IPS DF 4.7 (cell line): ENCODE measurements around the gene SPHK2.
"Not testable (repeated sequence)": the region's sequence is repeated elsewhere in the genome, so short reads cannot be mapped to it uniquely, and the experiment has no call there.

ENCODE experiments used
- DNase-seq: peaks from one replicate; pipeline ENCODE4 v3.0.0-alpha.2; 2013; ENCODE audit warnings: low spot score; ENCODE audit errors: extremely low read depth

SPHK2 gene

DNA sequence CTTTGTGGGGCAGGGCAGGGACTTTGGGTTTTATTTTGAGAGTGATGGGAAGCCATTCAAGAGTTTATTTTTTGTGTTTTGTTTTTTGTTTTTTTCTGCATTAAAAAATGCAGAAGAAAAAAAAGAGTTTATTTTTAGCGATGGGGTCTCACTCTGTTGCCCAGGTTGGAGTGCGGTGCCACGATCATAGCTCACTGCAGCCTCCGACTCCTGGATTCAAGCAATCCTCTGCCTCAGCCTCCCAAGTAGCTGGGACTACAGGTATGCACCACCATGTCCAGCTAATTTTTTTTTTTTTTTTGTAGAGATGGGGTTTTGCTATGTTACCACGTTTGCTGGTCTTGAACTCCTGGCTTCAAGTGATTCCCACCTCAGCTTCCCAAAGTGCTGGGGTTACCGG lies 39.2 kb downstream of the SPHK2 start:
- no peak for DNase-seq

DNA sequence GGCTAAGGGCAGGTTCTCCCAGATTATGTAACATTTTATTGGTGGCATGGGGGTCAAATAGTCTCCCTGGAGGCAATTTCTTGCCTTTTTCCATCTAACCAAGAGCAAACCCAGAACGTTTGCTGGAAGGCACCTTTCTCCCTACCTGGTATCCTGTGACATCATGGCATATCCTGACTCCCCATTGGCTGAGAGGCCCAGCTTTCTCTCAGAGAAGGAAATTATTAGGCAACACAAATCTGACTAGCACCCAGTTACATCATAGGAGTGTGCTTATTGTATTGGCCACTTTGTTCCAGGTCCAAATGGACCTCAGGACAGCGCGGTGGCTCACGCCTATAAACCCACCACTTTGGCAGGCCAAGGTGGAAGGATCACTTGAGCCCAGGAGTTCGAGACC lies 40.5 kb downstream of the SPHK2 start:
- DNase-seq, result no peak

DNA sequence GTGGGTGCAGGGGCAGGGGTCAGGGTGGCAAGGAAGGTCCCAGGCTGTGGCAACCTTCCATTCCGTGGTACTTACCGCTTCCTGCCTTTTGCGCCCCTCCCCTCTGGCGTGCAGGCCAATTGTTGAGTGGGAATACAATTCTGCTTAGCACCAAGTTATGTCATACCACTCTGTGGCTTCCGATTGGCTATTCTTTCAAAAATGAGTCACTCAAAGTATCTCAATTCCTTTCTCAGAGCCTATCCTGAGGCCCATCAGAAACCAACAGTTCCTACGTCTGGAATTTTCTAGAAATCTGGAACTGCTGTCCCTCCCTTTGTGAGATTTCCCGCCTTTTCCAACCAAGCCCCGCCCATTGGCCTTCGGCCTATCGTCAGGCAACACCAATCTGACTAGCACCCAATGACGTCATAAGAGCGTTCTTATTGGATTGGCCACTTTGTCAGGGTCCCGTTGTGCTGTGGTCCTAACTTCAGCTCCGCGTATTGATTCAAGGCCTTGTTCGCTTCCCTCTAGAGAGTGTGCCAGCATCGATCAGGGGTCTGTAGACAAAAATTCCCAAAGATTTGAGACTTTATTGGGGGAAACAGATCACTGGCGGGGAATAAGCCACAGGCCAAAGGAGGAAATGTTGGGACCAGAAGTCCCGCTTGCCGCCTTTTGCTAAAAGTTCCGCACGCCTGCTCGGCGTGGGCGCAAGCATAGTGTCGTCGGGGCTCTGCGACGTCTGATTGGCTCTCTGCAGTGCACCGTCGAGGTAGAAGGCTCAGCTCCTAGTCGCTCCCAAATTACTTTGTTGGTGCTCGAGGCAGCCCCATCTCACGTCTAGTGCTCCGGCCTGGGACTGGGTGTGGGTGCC lies 41.8 kb downstream of the SPHK2 start:
- no peak for DNase-seq

DNA sequence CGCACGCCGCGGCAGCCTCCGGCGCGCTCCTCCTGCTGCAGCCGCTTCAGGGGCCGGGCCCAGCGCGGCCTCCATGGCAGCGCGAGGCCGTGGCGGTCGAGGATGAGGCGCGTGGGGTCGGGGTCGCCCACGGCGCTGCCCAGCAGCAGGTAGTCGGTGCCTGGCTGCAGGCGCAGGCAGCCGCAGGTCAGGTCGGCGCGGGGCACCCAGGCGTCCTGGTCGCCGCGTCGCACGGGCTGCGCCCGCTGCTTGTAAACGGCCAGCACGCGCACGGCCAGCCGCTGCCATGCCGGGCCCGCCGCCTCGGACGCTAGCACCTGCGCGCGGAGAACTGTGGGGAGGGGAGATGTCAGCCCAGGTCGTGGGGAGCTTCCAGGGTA lies 42.4 kb downstream of the SPHK2 start:
- no peak for DNase-seq

DNA sequence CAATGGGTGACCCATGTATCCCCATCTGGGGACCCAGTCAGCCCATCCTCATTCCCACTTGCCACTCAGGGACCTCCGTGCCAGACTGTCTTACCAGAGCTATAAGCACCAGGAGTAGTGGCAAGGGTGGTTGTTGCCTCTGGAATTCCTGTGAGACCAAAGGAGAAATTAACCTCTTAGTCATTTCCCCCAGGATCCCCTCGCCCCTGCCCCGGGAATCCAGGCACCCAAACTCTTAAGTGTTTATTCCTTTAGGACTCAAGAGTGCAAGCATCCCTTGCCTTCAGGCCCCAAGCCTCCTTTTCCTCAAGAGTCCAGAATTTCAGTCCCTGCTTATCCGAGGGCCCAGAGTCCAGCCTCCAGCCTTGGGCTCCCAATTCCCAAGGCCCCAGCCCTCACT lies 44.4 kb downstream of the SPHK2 start:
- no peak for DNase-seq

DNA sequence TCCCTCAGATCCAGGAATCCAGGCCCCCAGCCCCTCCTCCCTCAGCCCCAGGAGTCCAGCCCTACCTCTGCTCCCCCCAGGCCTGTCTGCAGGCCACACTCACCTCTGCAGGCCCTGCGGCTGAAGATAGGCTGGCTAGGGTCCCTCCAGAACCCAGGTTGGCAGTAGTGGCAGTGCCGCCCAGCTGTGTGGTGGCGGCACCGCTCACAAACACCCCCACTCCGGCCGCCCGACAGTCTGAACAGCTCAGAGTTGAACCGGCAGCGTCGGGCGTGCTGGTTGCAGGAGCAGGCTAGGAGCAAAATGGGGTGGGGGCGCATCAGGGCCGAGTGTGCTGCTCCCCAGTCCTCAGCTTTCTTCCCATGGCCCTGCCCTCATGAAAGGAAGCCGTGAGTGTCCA lies 45.2 kb downstream of the SPHK2 start:
- DNase-seq, result no peak

DNA sequence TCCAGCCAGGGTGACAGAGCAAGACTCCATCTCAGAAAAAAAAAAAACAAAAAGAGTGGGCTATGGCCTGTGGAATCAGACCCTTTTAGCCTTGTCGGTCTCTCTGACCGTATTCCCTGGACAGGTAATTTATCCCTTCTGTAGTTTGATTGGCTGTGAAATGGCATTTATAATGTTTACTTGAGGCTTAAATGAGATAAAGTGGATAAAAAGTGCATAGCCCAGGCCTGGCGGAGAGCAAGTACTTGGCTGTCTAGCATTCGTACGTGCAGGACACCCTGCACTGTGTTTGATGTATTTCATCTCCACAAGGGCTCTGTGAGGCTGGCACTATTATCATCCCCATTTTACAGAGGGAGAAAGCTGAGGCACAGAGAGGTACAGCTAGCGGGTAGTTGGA lies 46.5 kb downstream of the SPHK2 start:
- DNase-seq, result no peak

DNA sequence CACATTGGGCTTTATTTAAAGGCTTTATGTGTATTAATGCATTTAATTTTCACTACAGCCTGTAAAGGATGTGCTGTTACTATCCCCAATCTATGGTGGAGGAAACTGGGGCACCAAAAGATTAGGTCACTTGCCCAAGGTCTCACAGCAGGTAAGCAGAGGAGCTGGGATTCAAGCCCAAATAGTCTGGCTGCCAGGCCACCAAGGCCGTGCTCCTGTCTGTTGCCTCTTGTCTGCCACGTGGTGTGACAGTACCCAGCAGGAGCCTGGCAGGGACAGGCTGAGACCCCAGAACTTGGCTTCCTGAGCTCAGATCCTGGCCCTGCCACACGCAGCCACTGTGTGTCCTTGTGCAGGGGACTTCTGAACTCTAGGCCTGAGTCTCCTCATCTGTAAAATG lies 49.0 kb downstream of the SPHK2 start:
- DNase-seq, result no peak

DNA sequence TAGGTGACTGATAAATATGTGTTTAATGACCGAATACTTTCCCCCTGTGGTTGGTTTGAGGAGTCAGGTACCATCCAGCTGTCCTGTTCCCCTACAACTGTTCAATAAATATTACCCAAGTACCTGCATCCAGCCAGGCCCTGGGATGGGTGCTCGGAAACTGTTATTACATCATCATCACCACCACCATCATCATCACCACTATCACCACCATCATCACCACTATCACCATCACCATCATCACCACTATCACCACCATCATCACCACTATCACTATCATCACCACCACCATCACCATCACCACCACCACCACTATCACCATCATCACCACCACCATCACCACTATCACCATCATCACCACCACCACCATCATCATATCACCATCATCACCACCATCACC lies 49.5 kb downstream of the SPHK2 start:
- DNase-seq, result no peak

DNA sequence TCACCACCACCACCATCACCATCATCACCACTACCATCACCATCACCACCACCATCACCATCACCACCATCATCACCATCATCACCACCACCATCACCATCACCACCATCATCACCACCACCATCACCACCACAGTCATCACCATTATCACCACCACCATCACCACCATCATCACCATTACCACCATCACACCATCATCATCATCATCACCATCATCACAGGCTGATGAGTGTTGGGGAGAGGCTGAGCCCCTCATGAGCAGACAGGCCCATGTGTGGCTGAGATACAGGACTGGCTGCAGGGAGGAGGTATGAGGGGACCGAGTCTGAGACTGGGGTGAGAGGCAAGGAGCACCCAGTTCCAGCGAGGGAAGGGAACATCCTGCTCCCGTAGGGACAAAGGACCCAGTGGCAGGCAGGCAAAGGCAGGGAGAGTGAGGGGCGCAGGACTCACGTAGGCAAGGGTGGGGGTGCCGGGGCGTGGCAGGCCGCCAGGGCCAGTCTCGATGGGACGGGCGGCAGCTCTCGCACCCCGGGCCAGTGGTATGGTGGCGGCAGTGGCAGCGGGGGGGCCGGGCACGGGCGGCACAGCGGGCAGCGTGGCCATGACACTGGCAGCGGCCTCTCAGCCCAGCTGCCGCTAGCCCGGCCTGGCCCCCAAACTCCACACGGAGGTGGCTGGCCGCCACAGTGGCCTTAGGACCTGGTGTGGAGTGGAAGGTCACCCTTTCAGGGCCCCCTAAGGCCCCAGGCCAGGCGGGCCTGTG lies 50.8 kb downstream of the SPHK2 start:
- DNase-seq, result no peak

DNA sequence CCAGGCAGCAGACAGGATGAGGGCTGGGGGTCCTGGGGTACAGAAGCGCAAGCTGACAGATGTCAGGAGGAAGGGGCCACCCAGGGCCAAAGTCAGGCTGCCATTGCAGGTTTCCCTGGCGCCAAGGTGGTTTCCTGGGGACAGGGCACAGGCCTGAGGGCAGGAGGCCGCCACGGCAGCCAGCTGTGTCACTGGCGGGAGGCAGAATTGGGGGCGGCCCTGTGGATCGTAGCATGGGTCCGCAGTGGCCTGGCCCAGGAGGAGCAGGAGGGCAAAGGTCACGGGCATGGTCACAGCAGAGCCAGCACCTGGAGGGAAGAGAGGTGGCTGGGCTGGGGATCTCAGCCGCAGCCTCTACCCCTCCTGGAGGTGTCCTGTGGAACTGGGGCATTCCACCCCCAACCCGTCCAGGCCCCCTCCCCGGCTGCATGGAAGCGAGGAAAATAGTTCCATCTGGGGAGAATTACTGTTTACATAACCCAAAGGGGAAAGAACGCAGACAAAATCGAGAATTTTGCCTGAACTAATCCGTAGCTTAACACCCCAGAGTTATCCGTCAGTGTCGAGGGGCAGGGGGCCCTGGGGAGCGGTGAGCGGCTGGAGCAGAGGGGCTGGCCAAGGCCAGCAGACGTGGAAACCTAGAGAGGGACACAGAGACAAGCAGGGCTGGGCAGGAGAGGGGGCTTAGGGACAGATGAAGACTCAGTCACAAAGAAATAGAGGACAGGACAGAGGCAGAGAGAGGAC lies 51.6 kb downstream of the SPHK2 start:
- DNase-seq, result no peak

DNA sequence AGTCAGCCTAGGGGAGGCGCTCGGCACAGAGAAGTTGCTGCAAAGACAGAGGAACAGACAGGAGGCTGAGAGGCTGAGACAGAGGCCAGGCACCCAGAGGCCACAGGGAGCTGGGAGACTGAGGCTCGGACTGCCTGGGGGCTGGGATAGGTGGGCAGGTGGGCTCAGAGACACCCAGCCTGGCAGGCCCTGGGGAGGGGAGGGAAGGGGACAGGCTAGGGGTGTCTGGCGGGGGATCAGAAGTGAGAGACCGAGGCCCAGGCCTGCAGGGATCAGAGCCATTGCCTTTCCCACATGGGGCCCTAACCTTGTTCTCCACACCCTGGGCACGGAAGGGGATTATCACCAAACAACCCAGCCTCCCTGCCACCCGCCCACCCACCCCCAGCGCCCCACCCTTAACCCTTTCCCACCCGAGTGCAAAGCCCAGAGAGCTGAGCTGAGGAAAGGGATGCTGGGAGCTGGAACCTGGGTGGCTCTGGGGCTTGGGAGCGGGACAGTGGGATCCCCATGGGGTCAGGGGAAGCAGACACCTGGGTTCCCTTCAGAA lies 52.2 kb downstream of the SPHK2 start:
- no peak for DNase-seq

DNA sequence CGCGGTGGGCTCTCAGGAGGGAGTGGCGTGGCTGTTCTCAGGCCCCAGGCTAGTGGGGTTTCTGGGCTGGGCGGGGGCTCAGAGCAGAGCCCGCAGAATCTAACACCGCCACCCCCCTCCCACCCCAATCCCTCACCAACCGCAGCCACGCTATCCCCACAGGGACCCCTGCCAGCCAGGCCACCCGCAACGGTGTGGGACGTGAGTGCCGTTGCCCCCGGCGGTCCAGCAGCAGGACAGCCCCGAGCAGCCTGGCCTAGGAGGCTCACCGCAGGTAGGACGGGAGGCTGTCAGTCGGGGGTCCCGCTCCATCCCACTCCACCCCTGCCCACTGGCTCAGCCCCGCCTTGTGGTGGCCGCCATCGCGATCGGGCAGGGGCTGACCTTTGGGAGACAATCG lies 53.7 kb downstream of the SPHK2 start, which contains the start of gene NTN5:
Gene NTN5 (minus strand): TSS at position 24 of the 400 bp plus-strand sequence. CDS start 2,031 bp downstream, outside the sequence.
- DNase-seq, result no peak

DNA sequence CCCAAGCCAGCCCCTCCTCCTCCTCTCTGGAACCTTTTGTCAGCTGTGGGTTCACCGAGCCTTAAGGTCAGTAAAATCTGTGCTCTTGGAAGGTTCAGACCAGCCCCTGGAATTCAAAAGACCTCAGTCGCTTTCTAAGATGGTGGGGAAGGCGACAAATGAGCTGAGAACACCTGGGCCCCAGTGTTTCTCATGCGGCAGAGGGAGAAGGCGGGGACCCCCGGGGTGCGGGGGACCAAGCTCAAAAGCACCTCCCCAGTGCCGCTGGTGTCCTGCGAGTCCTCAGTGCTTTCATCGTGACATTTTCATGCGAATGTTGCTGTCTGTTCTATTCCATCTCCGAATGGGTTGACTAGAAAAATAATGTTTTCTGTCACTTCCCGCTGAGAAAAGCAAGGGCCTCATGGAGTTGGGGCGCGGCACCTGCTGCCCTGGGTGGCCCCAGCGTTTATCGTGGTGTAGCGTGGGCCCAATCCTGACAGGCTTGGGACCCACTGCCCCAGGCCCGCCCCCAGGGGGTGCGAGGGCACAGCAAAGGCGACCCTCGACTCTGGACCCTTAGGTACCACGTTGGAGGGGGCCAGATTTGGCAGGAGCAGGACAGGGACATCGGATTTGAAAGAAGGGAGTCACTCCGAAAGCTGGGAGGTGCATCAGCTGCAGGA lies 54.3 kb downstream of the SPHK2 start:
- no peak for DNase-seq

DNA sequence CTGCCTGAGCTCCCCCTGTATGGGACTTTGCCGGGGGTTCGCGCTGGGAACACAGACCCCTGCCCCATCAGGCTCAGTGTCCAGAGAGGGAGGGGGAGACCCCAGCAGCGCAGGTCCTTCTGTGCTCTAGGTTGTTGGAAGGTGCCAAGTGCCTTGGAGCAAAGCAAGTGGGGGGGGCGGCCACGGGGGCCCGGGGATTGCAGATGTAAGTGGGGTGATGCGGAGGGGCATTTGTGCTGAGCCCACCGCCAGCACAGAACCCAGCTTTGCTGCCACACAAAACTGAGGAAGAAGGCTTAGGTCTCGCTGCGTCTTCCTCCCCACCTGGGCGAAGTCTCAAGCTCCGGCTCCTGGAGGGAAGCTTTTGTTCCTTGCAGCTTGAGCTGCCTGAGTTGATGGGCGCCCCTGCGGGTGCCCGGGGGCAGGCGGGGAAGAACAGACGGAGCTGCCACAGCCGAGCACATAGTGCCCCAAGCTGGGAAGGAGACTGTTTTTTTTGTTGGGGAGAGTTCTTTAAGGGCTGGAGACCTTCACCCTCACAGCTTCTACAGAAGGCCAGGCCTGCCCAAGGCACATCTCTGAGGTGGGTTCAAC lies 55.0 kb downstream of the SPHK2 start:
- DNase-seq, result no peak

DNA sequence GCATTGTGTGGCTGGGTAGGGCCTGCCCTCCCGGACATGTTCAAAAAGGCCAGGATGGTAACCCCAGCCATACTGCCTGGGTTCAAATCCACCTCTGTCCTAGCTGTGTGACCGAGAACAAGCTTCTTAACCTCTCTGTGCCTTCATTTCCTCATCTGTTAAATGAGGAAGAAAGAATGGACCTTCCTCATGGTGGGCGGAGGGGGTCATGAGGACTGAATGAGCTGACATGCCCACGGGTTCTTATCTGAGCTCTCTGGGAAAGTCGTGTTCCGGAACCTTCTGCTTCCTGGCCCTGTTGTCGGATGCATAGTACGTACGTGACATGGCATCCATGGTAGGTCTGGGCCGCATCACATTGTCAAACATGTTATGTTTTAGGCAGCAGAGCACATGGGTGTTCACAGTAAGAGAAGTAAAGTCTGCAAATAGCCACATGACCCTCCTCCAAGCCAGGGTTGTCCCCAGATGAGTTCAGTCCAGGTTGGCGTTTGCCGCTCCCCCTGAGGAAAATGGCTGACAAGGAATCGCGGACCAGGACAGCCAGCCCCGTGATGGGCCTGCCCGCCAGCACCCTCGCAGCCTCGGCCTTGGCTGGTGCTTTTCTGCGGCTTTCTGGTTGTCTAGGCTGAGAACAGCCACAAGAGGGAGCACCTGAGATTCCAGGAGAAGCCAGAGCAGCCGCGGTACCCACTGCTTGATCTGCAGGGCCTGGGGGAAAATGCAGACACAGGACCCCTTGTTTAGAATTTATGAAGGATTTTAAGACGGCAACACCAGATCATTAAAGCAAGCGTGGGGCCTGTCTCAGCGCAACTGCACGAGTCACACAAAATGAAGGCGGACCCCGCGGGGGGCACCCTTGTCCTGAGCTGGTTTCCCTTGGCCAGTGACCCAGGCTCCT lies 55.9 kb downstream of the SPHK2 start:
- DNase-seq, result peak; percentile 78

DNA sequence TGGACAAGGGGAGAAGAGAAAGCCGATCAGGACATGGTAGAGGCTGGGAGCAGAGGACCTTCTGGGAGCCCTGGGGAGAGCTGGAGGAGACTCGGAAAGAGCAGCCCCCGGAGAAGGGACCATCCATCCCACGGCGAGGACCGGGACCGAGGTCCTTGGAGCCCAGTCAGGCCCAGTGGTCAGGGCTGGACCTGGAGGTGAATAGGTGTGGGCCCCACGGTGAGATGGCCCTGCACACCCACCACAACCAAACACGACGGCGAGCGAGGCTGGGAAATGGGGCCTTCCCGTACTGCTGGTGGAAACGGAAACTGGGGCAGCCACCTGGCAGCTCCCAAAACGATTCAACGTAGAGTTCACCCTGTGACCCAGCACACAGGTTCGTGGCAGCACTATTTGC lies 57.2 kb downstream of the SPHK2 start:
- no peak for DNase-seq

DNA sequence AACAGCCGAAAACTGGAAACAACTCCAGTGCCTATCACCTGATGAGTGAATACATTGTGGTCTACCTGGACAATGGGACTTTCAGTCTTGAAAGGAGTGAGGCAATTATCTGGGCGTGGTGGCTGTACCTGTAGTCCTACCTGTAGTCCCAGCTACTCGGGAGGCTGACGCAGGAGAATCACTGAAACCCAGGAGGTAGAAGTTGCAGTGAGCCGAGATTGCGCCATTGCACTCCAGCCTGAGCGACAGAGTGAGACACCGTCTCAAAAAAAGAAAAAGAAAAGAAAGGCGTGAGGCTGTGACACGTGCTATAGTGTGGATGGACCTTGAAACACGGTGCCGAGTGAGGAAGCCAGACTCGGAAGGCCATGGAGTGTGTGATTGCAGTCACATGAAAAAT lies 57.6 kb downstream of the SPHK2 start:
- DNase-seq, result no peak

DNA sequence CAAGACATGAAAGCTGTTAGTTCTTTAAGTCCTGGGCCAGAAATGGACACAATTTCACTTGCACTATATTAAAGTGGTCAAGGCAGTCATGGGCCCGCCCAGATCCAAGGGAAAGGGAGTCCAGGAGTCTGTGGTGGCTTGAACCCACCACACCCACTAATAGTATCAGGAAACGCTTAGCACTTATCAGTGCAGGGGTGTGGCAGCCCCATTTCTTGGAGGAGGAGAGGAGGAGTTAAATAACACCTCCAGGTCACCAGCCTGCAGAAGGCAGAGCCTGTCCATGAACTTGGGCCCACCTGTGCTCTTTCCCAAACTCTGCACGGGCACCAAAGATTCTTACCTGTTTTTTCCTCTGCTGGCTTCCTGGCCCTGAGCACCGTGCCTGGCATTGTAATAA lies 58.9 kb downstream of the SPHK2 start:
- DNase-seq, result no peak

DNA sequence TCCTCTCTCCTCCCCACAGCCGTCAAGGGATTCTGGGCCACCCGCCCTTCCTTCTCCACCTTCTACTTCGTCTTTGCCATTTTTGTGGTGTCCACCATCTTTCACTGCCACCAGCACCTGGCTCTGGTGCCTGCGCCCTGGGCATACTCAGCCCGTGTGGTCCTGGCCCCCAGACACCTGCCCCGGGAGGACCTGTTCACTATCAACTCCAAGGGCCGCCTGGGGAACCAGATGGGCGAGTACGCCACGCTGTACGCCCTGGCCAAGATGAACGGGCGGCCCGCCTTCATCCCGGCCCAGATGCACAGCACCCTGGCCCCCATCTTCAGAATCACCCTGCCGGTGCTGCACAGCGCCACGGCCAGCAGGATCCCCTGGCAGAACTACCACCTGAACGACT lies 60.7 kb downstream of the SPHK2 start:
- DNase-seq, result not testable (repeated sequence)
